Loucy (cell line): ENCODE data around the gene NRG2.

Experiments used
- H2AFZ ChIP-seq: fragments of 200-600 bp; sonication (generic); 2 replicates; pipeline ENCODE4 v1.6.0; 2016; ENCODE audit warnings: antibody characterized with exemption, mild to moderate bottlenecking, low read length, moderate library complexity
- H3F3A ChIP-seq: fragments of 200-600 bp; 2 replicates; pipeline ENCODE4 v1.6.0; 2016; ENCODE audit warnings: antibody characterized with exemption, low read depth, mild to moderate bottlenecking
- H3K27me3 ChIP-seq: fragments of 200-600 bp; sonication (generic); 2 replicates; pipeline ENCODE4 v1.6.1; 2014; ENCODE audit warnings: low read length, mild to moderate bottlenecking; ENCODE audit not compliant: insufficient read depth, poor library complexity, severe bottlenecking
- H3K36me3 ChIP-seq: fragments of 200-600 bp; sonication (generic); 2 replicates; pipeline ENCODE4 v1.6.1; 2016; ENCODE audit warnings: low read length; ENCODE audit not compliant: insufficient read depth
- H3K4me1 ChIP-seq: fragments of 200-600 bp; sonication (generic); 2 replicates; pipeline ENCODE4 v1.5.1; 2014; ENCODE audit warnings: low read length, mild to moderate bottlenecking; ENCODE audit not compliant: insufficient read depth, poor library complexity, severe bottlenecking
- H3K4me2 ChIP-seq: fragments of 200-600 bp; sonication (generic); 2 replicates; pipeline ENCODE4 v1.6.0; 2014; ENCODE audit warnings: antibody characterized with exemption, low read length, low read depth, mild to moderate bottlenecking; ENCODE audit not compliant: poor library complexity, severe bottlenecking
- H3K4me3 ChIP-seq: fragments of 200-600 bp; sonication (generic); 2 replicates; pipeline ENCODE4 v1.5.1; 2014; ENCODE audit warnings: low read length, mild to moderate bottlenecking, mixed read lengths; ENCODE audit not compliant: poor library complexity, severe bottlenecking
- H3K79me2 ChIP-seq: fragments of 200-600 bp; sonication (generic); 2 replicates; pipeline ENCODE4 v1.6.1; 2014; ENCODE audit warnings: low read length; ENCODE audit not compliant: insufficient read depth
- H3K9ac ChIP-seq: fragments of 200-600 bp; sonication (generic); 2 replicates; pipeline ENCODE4 v1.6.0; 2014; ENCODE audit warnings: mild to moderate bottlenecking, low read depth, low read length, moderate library complexity; ENCODE audit not compliant: poor library complexity, severe bottlenecking
- H3K9me2 ChIP-seq: fragments of 200-600 bp; sonication (generic); replicated peaks from 2 replicates; pipeline ENCODE4 v1.6.1; 2016; ENCODE audit warnings: low read depth, low read length, mixed read lengths
- H3K9me3 ChIP-seq: fragments of 200-600 bp; sonication (generic); 2 replicates; pipeline ENCODE4 v1.6.1; 2014; ENCODE audit warnings: mild to moderate bottlenecking, antibody characterized with exemption, low read length, low read depth; ENCODE audit not compliant: insufficient read depth
- H4K20me1 ChIP-seq: fragments of 200-600 bp; sonication (generic); 2 replicates; pipeline ENCODE4 v1.6.0; 2014; ENCODE audit warnings: antibody characterized with exemption, low read length, mild to moderate bottlenecking; ENCODE audit not compliant: insufficient read depth, poor library complexity, severe bottlenecking
- EZH2phosphoT487 ChIP-seq: fragments of 200-600 bp; IDR thresholded peaks from 2 replicates; pipeline ENCODE4 v1.6.1; 2018; ENCODE audit warnings: antibody characterized with exemption, mild to moderate bottlenecking, moderate library complexity, borderline replicate concordance
- TF ChIP-seq, protein P1 (sequence below): fragments of 200-600 bp; sonication (generic); conservative IDR thresholded peaks from 2 replicates; pipeline ENCODE4 v1.5.1; 2014; ENCODE audit warnings: mild to moderate bottlenecking, antibody characterized with exemption, low read length

NRG2 gene

GRCh38 chr5:139906661-139907060 lies 136.4 kb downstream of the NRG2 start:
- H3F3A ChIP-seq: no peaks in the 10 kb centered on the region
- H3K36me3 ChIP-seq: no peaks in the 10 kb centered on the region
- H3K9ac ChIP-seq: no peak overlapping the region
- TF ChIP-seq, protein P1, sequence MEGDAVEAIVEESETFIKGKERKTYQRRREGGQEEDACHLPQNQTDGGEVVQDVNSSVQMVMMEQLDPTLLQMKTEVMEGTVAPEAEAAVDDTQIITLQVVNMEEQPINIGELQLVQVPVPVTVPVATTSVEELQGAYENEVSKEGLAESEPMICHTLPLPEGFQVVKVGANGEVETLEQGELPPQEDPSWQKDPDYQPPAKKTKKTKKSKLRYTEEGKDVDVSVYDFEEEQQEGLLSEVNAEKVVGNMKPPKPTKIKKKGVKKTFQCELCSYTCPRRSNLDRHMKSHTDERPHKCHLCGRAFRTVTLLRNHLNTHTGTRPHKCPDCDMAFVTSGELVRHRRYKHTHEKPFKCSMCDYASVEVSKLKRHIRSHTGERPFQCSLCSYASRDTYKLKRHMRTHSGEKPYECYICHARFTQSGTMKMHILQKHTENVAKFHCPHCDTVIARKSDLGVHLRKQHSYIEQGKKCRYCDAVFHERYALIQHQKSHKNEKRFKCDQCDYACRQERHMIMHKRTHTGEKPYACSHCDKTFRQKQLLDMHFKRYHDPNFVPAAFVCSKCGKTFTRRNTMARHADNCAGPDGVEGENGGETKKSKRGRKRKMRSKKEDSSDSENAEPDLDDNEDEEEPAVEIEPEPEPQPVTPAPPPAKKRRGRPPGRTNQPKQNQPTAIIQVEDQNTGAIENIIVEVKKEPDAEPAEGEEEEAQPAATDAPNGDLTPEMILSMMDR: no peak
- TF ChIP-seq EZH2phosphoT487: no peak
- H3K4me3 ChIP-seq: no peak overlapping the region
- H3K79me2 ChIP-seq: no peaks in the 10 kb centered on the region
- H3K9me3 ChIP-seq: no peaks in the 10 kb centered on the region
- no peaks in the 10 kb centered on the region for H3K27me3 ChIP-seq
- H3K4me2 ChIP-seq: no peak overlapping the region
- H3K4me1 ChIP-seq: no peaks in the 10 kb centered on the region
- no peaks in the 10 kb centered on the region for H4K20me1 ChIP-seq
- no peaks in the 10 kb centered on the region for H3K9me2 ChIP-seq
- H2AFZ ChIP-seq: no peak overlapping the region

DNA sequence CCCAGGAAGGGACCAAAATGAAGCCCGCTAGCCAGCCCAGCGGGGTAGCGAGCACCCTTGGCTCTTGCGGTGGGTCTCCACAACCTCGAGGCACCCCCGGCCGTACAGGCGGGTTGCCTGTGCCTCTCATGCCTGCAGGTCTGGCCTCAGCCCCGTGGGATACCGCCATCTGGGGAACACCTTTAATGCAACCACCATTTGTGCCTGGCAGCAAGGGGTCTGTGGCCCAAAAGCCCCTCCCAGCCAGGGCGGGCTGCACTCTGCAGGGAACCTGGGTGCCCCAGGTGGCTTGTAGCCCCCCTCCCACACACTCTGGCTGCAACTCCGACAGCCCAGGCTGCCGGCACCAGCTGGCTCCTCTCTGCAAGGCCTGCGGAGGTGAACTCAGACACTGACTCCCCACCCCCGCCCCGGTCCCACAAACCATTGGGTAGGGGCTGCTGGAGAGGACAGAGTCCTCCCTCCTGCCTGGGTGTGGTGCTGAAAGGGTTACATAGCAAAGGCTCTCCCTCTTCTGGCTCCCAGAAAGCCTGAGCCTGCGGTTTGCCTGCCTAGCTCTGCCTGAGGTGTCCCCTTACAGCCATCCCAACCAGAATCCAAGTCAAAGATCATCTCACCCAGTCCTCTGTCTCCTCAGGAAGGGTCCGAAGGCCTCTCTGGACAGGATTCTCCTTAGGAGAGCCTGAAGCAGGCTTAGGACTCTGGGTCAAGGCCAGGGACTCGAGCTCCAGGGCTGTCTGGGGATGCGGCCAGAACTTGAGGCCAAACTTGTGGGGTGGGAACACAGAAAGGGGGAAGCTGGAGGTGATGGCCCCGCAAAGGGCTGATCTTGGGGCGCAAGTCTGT lies 138.1 kb downstream of the NRG2 start:
- no peaks in the 10 kb centered on the region for H3K27me3 ChIP-seq
- no peak for TF ChIP-seq EZH2phosphoT487
- TF ChIP-seq, protein P1: no peak
- no peak overlapping the region for H3K4me3 ChIP-seq
- no peaks in the 10 kb centered on the region for H3K79me2 ChIP-seq
- no peaks in the 10 kb centered on the region for H4K20me1 ChIP-seq
- H3K4me2 ChIP-seq: no peak overlapping the region
- H3K36me3 ChIP-seq: no peaks in the 10 kb centered on the region
- no peaks in the 10 kb centered on the region for H3K9me2 ChIP-seq
- H2AFZ ChIP-seq: no peak overlapping the region
- H3F3A ChIP-seq: no peaks in the 10 kb centered on the region
- no peak overlapping the region for H3K9ac ChIP-seq
- no peaks in the 10 kb centered on the region for H3K9me3 ChIP-seq
- no peaks in the 10 kb centered on the region for H3K4me1 ChIP-seq

DNA sequence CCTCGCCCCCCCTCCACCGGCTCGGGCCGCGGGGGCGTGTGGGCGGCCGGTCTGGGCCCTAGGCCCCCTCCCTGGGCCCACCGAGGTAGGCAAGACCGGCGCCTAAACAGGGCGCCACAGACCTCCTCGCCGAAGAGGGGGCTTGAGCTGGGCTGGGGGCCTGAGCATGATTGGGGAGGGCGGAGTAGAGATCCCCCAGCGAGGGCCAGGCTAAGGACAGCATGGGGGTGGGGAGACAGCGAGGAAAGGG lies 138.6 kb downstream of the NRG2 start:
- Histone ChIP-seq H3F3A (no peaks in the 10 kb centered on the region), H4K20me1 (no peaks in the 10 kb centered on the region), H3K79me2 (no peaks in the 10 kb centered on the region), H3K4me1 (no peaks in the 10 kb centered on the region), H3K27me3 (no peaks in the 10 kb centered on the region), H2AFZ (no peak overlapping the region), H3K9me3 (no peaks in the 10 kb centered on the region), H3K4me2 (no peak overlapping the region), H3K36me3 (no peaks in the 10 kb centered on the region), H3K4me3 (no peak overlapping the region), H3K9me2 (no peaks in the 10 kb centered on the region), H3K9ac (no peak overlapping the region)
- no peak for TF ChIP-seq EZH2phosphoT487
- TF ChIP-seq, protein P1: no peak
